PFSK-1 (cell line): Measurements from ENCODE around the gene ADAD1.

Experiments used
- POLR2AphosphoS5 ChIP-seq: IDR thresholded peaks from 2 replicates; pipeline ENCODE4 v1.6.1; 2012; ENCODE audit warnings: low read depth, mild to moderate bottlenecking, control low read depth, low read length, moderate library complexity
- REST ChIP-seq, 2 experiments: IDR thresholded peaks; 2 replicates each; pipeline versions ENCODE4 v1.6.1 to v1.8.0; 2011 to 2012; ENCODE audit warnings: low read depth in 2 of 2, low read length in 2 of 2, control low read depth in 1 of 2, inconsistent platforms in 1 of 2, mild to moderate bottlenecking in 1 of 2, moderate library complexity in 1 of 2; ENCODE audit not compliant: insufficient read depth in 1 of 2
- SIN3A ChIP-seq: IDR thresholded peaks from 2 replicates; pipeline ENCODE4 v1.6.1; 2012; ENCODE audit warnings: mild to moderate bottlenecking, low read length, moderate library complexity, borderline replicate concordance; ENCODE audit not compliant: insufficient read depth
- TAF1 ChIP-seq: IDR thresholded peaks from 2 replicates; pipeline ENCODE4 v1.6.1; 2012; ENCODE audit warnings: low read length, control low read depth, borderline replicate concordance; ENCODE audit not compliant: insufficient read depth

GRCh38 chr4:122341886-122342285 lies 36.9 kb upstream of the ADAD1 start:
- TF ChIP-seq TAF1, result no peak
- TF ChIP-seq REST (IDR thresholded peaks at IDR 0.05; ENCODE audit: insufficient read depth in 1 of 2, low read depth in 2 of 2, low read length in 2 of 2), result no peak
- TF ChIP-seq POLR2AphosphoS5, result no peak
- TF ChIP-seq SIN3A, result no peak
